NCI-H345 (cell line): ENCODE results near the gene OSGIN1.

Experiments used
- DNase-seq: peaks from one replicate; lab custom pipeline; 2025; lab: John Stamatoyannopoulos, UW

OSGIN1 gene

DNA sequence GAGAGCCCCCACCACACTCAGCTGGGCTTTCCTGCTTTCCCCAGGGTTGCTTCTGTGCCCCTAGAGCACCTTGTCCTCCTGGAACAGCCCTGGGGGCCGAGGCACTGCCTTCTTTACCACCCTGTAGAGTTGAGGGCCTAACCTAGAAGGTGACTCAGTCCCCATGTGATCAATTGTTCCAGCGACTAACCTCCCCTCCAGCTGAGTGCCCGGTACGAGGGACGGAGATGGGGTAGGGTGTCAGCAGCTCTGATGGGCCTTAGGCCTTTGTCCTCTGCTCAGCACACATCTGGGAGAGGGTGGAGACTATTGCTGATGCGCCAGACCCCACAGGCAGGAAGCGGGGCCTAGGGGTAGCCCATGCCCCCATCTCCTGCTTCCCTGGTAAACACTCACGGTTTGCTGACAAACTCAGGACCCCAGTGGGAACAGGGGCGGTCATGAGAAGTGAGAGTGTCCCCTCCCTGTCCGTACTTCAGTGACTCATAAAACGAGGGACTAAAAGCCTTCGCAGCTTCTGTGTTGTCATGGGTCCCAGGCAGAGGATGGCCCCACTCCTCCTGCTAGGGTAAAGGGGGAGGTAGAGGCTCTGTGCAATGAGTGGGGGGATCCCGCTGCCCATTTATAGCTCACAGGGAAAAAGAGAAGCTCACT is 48.1 kb downstream of the OSGIN1 start:
- DNase-seq = no peak

DNA sequence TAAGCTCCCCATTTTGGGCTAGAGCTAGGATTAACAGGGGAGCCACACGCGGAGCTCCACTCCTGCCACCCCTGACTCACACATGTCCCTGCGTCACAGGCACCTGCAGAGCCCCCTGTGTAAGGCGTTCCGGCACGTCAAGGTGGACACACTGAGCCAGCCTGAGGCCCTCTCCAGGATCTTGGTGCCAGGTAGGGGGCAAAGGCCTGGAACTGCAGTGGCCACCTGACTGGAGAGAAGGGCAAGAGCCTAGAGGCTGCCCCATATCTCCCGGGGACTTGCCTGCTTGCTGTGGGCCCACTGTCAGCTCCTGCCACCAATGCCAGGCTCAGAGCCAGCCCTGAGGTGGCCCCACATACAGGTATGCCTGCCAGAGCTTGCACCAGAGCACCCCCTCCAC is 48.7 kb downstream of the OSGIN1 start:
- DNase-seq = no peak

DNA sequence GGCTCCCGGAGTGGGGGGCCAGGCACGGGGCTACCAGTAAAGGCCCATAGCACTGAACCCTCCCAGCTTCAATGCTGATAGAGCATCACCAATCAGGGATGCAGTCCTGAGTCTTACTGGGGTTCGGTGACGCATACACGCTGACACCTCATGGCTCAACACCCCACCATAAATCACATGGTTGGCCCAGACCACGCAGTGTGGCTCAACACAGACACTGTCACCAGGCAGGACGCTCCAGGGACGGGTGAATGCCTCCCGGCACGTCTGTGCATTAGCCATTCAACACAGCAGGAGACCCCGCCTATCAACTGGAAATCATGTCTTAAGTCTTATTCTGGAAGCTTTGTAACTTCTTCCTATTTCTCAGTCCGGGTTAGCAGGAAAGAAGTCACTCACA is 50.0 kb downstream of the OSGIN1 start:
- no peak for DNase-seq

DNA sequence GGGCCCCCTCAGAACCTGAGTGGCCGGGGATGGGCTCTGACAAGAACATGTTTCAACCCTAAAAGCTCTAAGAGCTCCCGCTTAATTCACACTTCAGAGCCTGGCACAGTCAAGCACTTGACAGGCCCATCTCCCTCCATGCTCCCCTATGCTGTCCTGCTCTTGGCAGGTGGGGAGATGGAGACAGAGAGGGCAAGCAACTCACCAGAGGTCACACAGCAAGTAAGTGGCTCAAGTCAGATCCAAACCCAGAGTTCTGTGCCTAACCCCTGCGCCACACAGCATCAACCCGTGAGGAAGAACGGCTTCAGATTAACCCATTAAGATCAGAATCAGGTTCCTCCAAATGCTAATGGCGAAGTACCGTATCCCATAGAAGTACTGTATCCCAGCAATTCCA is 51.4 kb downstream of the OSGIN1 start:
- DNase-seq = no peak

DNA sequence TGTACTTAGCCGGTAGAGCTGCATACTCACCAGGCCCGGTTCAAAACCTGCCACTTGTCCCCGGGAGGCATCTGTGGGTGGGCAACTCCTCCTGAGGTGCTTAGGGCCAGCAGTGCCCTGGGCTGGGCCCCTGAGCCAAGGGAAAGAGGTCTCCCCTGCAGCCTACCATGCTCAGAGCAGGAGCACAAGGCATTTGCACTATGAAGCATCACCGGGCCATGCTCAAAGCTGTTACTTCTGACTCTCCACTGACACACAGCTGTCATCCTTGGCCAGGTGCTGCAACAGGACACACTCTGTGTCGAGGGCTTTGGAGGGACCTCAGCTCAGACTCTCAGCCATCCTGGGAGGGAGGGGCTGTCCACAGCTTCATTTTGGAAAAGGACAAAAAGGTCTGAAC is 52.4 kb downstream of the OSGIN1 start:
- no peak for DNase-seq

DNA sequence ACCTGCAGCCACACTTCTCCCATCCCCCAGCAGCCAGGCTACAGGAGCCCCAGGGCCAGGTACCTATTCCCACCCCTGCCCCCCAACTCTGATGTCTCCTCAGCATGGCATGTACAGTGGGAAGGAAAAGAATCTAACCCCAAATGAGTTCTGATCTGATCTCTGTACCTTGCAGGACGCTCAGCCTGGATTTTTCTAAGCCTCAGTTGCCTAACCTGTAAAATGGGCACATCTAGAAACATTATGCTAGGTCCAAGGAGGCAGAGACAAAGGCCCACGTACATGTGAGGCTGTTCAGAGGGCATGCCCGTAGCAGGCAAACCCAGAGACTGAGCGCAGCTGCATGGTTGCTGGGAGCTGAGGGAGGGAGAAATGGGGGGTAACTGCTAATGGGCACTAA is 54.5 kb downstream of the OSGIN1 start:
- no peak for DNase-seq

DNA sequence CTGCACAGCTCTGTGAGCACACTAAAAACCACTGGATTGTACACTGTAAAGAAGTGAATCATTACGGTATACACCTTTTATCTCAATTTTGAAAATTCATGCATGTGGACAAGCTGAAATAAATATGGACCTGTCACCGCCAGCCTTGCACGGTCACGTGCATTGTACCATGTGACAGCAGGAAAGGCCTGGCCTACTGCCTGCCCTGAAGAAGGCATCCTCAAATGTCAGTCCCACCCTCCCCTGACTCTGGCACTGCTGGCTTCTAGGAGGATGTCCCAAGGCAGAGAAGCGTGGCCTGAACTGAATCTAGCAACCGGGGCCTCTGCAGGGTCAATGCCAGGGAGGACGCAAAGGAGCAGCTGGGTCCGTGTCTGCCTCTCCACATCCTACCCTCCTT is 54.9 kb downstream of the OSGIN1 start:
- no peak for DNase-seq

DNA sequence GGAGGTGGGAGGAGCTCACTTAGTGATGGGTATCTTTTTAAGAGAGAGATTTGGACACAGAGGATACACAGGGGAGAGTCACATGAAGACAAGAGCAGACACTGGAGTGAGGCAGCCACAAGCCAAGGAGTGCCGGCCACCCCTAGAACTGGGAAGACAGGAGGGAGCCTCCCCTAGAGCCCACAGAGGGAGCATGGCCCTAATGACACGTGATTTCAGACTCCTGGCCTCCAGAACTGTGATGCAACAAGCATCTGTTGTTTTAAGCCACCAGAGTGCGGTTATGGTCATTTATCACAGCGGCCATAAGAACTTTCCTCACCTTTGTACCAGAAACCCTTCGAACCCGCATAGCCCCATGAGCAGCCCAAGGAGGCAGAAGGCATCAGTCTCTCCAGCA is 56.2 kb downstream of the OSGIN1 start:
- no peak for DNase-seq

DNA sequence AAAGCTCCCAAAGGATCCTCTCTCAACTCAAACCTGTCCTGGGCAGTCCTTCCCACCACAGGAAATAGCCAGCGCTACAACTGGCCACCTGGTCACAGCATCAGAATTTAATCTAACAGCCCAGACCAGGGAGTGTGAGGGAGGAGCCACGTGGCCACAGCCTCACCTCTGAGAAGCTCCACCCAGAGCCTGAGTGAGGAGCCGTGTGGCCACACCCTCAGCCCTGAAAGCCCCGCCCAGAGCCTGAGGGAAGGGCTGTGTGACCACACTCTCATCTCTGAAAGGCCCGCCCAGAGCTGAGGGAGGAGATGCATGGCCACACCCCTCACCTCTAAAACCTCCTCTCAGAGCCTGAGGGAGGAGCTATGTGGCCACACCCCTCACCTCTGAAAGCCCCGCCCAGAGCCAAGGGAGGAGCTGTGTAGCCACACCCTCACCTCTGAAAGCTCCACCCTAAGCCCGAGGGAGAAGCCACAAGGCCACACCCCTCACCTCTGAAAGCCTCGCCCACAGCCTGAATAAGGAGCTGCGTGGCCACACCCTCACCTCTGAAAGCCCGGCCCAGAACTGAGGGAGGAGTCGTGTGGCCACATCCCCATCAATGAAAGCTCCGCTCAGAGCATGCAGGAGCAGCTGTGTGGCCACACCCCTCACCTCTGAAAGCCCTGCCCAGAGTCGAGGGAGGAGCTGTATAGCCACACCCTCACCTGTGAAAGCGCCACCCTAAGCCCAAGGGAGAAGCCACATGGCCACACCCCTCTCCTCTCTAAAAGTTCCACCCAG is 60.9 kb downstream of the OSGIN1 start:
- peak; percentile 51 for DNase-seq

DNA sequence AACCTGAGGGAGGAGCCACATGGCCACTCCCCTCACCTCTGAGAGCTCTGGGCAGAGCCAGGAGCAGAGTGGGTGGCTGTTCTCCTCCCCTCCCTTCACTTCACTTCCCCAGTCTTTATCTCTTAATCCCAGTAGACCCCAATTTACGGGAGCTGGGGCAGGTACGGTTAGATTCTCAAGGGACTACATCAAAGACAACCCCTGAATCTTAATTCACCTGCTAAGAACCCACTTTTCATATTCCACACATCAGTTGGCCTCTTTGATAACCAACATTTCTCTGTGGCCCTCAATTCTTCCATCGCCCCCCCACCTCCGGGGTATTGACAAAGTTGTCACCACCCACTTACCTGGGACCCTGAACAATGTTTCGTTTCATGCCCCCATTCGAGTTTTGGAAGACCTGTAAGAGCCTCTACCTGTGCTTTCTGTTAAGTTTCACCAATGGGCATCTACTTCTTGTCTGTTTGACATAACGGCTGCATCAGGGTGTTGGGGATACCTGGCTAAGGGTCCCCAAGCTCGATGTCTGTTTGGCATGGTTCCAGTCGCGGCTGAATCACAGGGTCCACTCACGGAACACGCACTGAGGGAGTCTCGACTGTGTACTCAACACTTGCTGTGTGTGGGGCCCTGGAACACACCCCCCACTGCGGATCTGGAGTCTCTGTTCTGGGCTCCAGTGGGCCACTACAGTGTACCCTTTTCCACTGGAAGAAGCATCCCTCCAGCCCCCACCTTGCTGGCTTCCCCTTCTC is 61.7 kb downstream of the OSGIN1 start:
- no peak for DNase-seq

DNA sequence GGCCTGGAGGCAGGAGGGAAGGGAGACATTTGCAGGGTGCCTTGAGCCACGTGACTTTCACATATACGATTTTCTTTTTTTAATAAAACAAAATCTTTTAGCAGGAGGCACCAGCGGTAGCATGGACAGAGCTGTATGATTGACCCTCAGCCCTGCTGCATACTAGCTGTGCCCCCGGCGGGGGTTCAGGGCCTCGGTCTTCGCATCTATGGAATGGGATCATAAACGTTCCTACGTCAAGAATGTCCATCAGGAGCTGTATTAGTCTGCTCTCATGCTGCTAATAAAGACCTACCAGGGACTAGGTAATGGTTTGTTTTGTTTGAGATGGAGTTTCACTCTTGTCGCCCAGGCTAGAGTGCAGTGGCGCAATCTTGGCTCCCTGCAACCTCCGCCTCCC is 62.4 kb downstream of the OSGIN1 start:
- DNase-seq = no peak
